WTC11 (cell line): Measurements from ENCODE around the gene MOXD1.

ENCODE experiments used
- CTCF ChIP-seq: fragments of 200-600 bp; IDR thresholded peaks from 2 replicates; pipeline ENCODE4 v1.8.0; 2022; ENCODE audit warnings: antibody characterized with exemption
- ESRRA ChIP-seq: sonication (generic); formaldehyde crosslinking; IDR thresholded peaks from 2 replicates; pipeline ENCODE4 v1.8.1; 2022; ENCODE audit warnings: mild to moderate bottlenecking, missing genetic modification reagents, borderline replicate concordance
- FOXJ3 ChIP-seq: sonication (generic); formaldehyde crosslinking; IDR thresholded peaks from 2 replicates; pipeline ENCODE4 v1.9.0; 2021; ENCODE audit warnings: missing genetic modification reagents, mild to moderate bottlenecking, borderline replicate concordance
- MAX ChIP-seq: sonication (generic); formaldehyde crosslinking; IDR thresholded peaks from 2 replicates; pipeline ENCODE4 v1.8.0; 2022; ENCODE audit warnings: mild to moderate bottlenecking, missing genetic modification reagents
- PREB ChIP-seq: sonication (generic); formaldehyde crosslinking; IDR thresholded peaks from 2 replicates; pipeline ENCODE4 v1.8.1; 2022; ENCODE audit warnings: mild to moderate bottlenecking, missing genetic modification reagents, moderate library complexity, borderline replicate concordance
- SP1 ChIP-seq: sonication (generic); formaldehyde crosslinking; conservative IDR thresholded peaks from 2 replicates; pipeline ENCODE4 v1.8.1; 2022; ENCODE audit warnings: missing genetic modification reagents
- TEAD4 ChIP-seq: sonication (generic); formaldehyde crosslinking; IDR thresholded peaks from 2 replicates; pipeline ENCODE4 v1.8.0; 2022; ENCODE audit warnings: mild to moderate bottlenecking, missing genetic modification reagents
- TF ChIP-seq, protein P1 (sequence below): sonication (generic); formaldehyde crosslinking; IDR thresholded peaks from 2 replicates; pipeline ENCODE4 v1.8.1; 2023; ENCODE audit warnings: mild to moderate bottlenecking, moderate library complexity, missing genetic modification reagents
- TF ChIP-seq, protein P2 (sequence below): sonication (generic); formaldehyde crosslinking; IDR thresholded peaks from 2 replicates; pipeline ENCODE4 v1.8.1; 2023; ENCODE audit warnings: mild to moderate bottlenecking, missing genetic modification reagents

DNA sequence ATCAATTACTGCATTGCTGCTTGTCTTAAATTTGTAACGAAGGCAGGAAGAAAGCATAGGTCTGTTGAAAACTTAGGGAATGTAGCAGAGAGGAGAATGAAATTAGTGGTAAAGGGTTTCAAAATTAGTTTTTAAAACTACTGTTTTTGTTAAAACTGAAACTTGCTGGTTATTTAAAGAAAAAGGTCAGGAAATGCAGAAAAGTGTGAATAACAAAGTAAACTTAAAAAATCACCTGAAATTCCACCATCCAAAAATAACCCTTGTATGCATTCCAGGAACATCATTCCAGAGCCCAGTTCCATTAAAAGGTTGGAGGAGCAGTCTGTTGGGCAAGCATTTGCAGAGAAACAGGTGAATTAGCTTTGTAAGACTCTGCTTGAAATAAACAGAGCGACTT lies 3.1 kb upstream of the MOXD1 start:
- TF ChIP-seq, protein P1, sequence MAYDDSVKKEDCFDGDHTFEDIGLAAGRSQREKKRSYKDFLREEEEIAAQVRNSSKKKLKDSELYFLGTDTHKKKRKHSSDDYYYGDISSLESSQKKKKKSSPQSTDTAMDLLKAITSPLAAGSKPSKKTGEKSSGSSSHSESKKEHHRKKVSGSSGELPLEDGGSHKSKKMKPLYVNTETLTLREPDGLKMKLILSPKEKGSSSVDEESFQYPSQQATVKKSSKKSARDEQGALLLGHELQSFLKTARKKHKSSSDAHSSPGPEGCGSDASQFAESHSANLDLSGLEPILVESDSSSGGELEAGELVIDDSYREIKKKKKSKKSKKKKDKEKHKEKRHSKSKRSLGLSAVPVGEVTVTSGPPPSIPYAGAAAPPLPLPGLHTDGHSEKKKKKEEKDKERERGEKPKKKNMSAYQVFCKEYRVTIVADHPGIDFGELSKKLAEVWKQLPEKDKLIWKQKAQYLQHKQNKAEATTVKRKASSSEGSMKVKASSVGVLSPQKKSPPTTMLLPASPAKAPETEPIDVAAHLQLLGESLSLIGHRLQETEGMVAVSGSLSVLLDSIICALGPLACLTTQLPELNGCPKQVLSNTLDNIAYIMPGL (CRISPR knock-in tag) = no peak
- no peak for TF ChIP-seq TEAD4
- no peak for TF ChIP-seq SP1 (CRISPR knock-in tag)
- no peak for TF ChIP-seq MAX (CRISPR knock-in tag)
- no peak for TF ChIP-seq CTCF
- TF ChIP-seq FOXJ3 (CRISPR knock-in tag) = no peak
- no peak for TF ChIP-seq PREB (CRISPR knock-in tag)
- TF ChIP-seq, protein P2, sequence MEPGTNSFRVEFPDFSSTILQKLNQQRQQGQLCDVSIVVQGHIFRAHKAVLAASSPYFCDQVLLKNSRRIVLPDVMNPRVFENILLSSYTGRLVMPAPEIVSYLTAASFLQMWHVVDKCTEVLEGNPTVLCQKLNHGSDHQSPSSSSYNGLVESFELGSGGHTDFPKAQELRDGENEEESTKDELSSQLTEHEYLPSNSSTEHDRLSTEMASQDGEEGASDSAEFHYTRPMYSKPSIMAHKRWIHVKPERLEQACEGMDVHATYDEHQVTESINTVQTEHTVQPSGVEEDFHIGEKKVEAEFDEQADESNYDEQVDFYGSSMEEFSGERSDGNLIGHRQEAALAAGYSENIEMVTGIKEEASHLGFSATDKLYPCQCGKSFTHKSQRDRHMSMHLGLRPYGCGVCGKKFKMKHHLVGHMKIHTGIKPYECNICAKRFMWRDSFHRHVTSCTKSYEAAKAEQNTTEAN (CRISPR knock-in tag) = no peak
- no peak for TF ChIP-seq ESRRA
